SK-N-SH (cell line): Measurements from ENCODE around the gene EIF1. TPM values are rescaled to one million over a fixed set of nuclear protein-coding genes. Genes with fewer than 3 reads are reported as not detected.

Experiments
- CTCF ChIA-PET: fragments of 300-600, 350-600 bp; formaldehyde crosslinking; extraction: SDS; loops from one replicate; lab custom pipeline; 2021; lab: Yijun Ruan, JAX
- POLR2A ChIA-PET: fragments of 350-600 bp; sonication (Branson Sonifier 250); formaldehyde crosslinking; extraction: SDS; loops from one replicate; lab custom pipeline; 2020; ENCODE audit warnings: antibody characterized with exemption, inconsistent platforms; lab: Yijun Ruan, JAX
- DNase-seq: peaks from one replicate; pipeline ENCODE4 v3.0.0; 2012
- H2AFZ ChIP-seq: fragments of 200-600 bp; sonication (generic); 2 replicates; pipeline ENCODE4 v1.8.1; 2016; ENCODE audit warnings: antibody characterized with exemption, mild to moderate bottlenecking, low read depth
- H3F3A ChIP-seq: fragments of 200-600 bp; sonication (generic); replicated peaks from 2 replicates; pipeline ENCODE3; 2016; ENCODE audit warnings: antibody characterized with exemption, mild to moderate bottlenecking; ENCODE audit not compliant: insufficient read depth
- H3K27ac ChIP-seq, 2 experiments: fragments of 200-500 bp in 1 of 2; fragments of 200-600 bp in 1 of 2; sonication (Bioruptor generic) in 1 of 2; sonication (generic), shearing (Covaris generic) in 1 of 2; 2 replicates each; pipeline versions ENCODE4 v1.5.1 to v1.6.1; 2014 to 2016; ENCODE audit warnings: low read depth in 2 of 2, inconsistent platforms in 1 of 2, low read length in 1 of 2, mild to moderate bottlenecking in 1 of 2, mixed read lengths in 1 of 2
- H3K27me3 ChIP-seq: fragments of 200-600 bp; sonication (generic), shearing (Covaris generic); 2 replicates; pipeline ENCODE4 v1.6.1; 2016; ENCODE audit warnings: mixed run types; ENCODE audit not compliant: insufficient read depth
- H3K36me3 ChIP-seq, 2 experiments: fragments of 200-500 bp in 1 of 2; fragments of 200-600 bp in 1 of 2; sonication (Bioruptor generic) in 1 of 2; sonication (generic) in 1 of 2; replicated peaks in 1 of 2; 2 replicates each; pipeline versions ENCODE3 to v1.5.1; 2014 to 2016; ENCODE audit warnings: low read length in 1 of 2, mild to moderate bottlenecking in 1 of 2; ENCODE audit not compliant: insufficient read depth in 2 of 2, control insufficient read depth in 1 of 2
- H3K4me1 ChIP-seq, 2 experiments: fragments of 200-500 bp in 1 of 2; fragments of 200-600 bp in 1 of 2; sonication (Bioruptor generic) in 1 of 2; sonication (generic), shearing (Covaris generic) in 1 of 2; 2 replicates each; pipeline versions ENCODE4 v1.5.1 to v1.6.1; 2014 to 2016; ENCODE audit warnings: low read depth in 1 of 2, low read length in 1 of 2, mixed run types in 1 of 2; ENCODE audit not compliant: insufficient read depth in 2 of 2, control insufficient read depth in 1 of 2
- H3K4me2 ChIP-seq: fragments of 200-600 bp; sonication (generic), shearing (Covaris generic); 2 replicates; pipeline ENCODE4 v1.6.1; 2017; ENCODE audit warnings: mixed run types
- H3K4me3 ChIP-seq, 2 experiments: fragments of 200-500 bp in 1 of 2; fragments of 200-600 bp in 1 of 2; sonication (Bioruptor generic) in 1 of 2; sonication (generic), shearing (Covaris generic) in 1 of 2; 2 replicates each; pipeline versions ENCODE4 v1.5.1 to v1.8.1; 2014 to 2016; ENCODE audit warnings: low read depth in 2 of 2, inconsistent platforms in 1 of 2, low read length in 1 of 2, mild to moderate bottlenecking in 1 of 2, mixed read lengths in 1 of 2, moderate library complexity in 1 of 2
- H3K79me2 ChIP-seq: fragments of 200-600 bp; sonication (generic); 2 replicates; pipeline ENCODE4 v1.8.1; 2017; ENCODE audit warnings: mild to moderate bottlenecking; ENCODE audit not compliant: insufficient read depth
- H3K9ac ChIP-seq: fragments of 200-600 bp; sonication (generic); 2 replicates; pipeline ENCODE4 v1.6.1; 2017; ENCODE audit warnings: mixed run types
- H3K9me2 ChIP-seq: fragments of 200-600 bp; sonication (generic); 2 replicates; pipeline ENCODE4 v1.6.1; 2017; ENCODE audit warnings: mixed run types
- H3K9me3 ChIP-seq: fragments of 200-600 bp; sonication (generic); 2 replicates; pipeline ENCODE4 v1.6.1; 2017; ENCODE audit warnings: mixed run types, mild to moderate bottlenecking, moderate library complexity
- H4K20me1 ChIP-seq: fragments of 200-600 bp; sonication (generic); 2 replicates; pipeline ENCODE4 v1.6.1; 2017; ENCODE audit warnings: mild to moderate bottlenecking, mixed run types; ENCODE audit not compliant: insufficient read depth
- CHD2 ChIP-seq: fragments of 150-350 bp; IDR thresholded peaks from 2 replicates; pipeline ENCODE4 v1.6.1; 2018; ENCODE audit warnings: low read length; ENCODE audit not compliant: partially characterized antibody
- ELF1 ChIP-seq: IDR thresholded peaks from 2 replicates; pipeline ENCODE4 v1.4.0; 2012
- FOXJ3 ChIP-seq: sonication (generic); formaldehyde crosslinking; IDR thresholded peaks from 2 replicates; pipeline ENCODE4 v1.5.1; 2020; ENCODE audit warnings: mild to moderate bottlenecking, missing genetic modification reagents
- JUND ChIP-seq: IDR thresholded peaks from 2 replicates; pipeline ENCODE4 v1.4.0; 2012
- MEF2A ChIP-seq: IDR thresholded peaks from 2 replicates; pipeline ENCODE4 v1.4.0; 2012; ENCODE audit warnings: low read depth, borderline replicate concordance
- NFIC ChIP-seq: IDR thresholded peaks from 2 replicates; pipeline ENCODE4 v1.4.0; 2012; ENCODE audit warnings: borderline replicate concordance
- NRF1 ChIP-seq: IDR thresholded peaks from 2 replicates; pipeline ENCODE4 v1.6.1; 2012; ENCODE audit warnings: low read depth, mild to moderate bottlenecking, low read length
- RAD21 ChIP-seq: IDR thresholded peaks from 2 replicates; pipeline ENCODE4 v1.6.1; 2012; ENCODE audit warnings: mild to moderate bottlenecking, low read length
- SMC3 ChIP-seq: IDR thresholded peaks from 2 replicates; pipeline ENCODE4 v1.6.1; 2012; ENCODE audit warnings: low read depth, low read length, improper control_type of control experiment
- WGBS: methylation state at CpG from one replicate; pipeline ENCODE4 v1.1.6; 2017; ENCODE audit warnings: low lambda C conversion rate; 5-methylcytosine and 5-hydroxymethylcytosine counted together
- polyA plus RNA-seq, 3 experiments: library from polyadenylated mRNA; depleted of rRNA; stranded (reverse); fragments of >200 nt; gene quantifications; 2 replicates each; pipeline ENCODE4 v1.2.3, GENCODE V29; 2012
- TF ChIP-seq, protein P1 (sequence below): IDR thresholded peaks from 2 replicates; pipeline ENCODE4; 2012
- TF ChIP-seq, protein P2 (sequence below): fragments of 150-350 bp; IDR thresholded peaks from 2 replicates; pipeline ENCODE4 v1.6.1; 2017; ENCODE audit warnings: antibody characterized with exemption, low read length, low read depth, borderline replicate concordance
- TF ChIP-seq, protein P3 (sequence below): IDR thresholded peaks from 2 replicates; pipeline ENCODE4 v1.4.0; 2012; ENCODE audit warnings: low read depth
- TF ChIP-seq, protein P4 (sequence below): IDR thresholded peaks from 2 replicates; pipeline ENCODE4 v1.6.1; 2012; ENCODE audit warnings: mild to moderate bottlenecking, low read depth, low read length, moderate library complexity

EIF1 gene
- polyA plus RNA-seq, 1 of the 3 experiments (the other 2 are of a cell fraction), result 300 TPM

DNA sequence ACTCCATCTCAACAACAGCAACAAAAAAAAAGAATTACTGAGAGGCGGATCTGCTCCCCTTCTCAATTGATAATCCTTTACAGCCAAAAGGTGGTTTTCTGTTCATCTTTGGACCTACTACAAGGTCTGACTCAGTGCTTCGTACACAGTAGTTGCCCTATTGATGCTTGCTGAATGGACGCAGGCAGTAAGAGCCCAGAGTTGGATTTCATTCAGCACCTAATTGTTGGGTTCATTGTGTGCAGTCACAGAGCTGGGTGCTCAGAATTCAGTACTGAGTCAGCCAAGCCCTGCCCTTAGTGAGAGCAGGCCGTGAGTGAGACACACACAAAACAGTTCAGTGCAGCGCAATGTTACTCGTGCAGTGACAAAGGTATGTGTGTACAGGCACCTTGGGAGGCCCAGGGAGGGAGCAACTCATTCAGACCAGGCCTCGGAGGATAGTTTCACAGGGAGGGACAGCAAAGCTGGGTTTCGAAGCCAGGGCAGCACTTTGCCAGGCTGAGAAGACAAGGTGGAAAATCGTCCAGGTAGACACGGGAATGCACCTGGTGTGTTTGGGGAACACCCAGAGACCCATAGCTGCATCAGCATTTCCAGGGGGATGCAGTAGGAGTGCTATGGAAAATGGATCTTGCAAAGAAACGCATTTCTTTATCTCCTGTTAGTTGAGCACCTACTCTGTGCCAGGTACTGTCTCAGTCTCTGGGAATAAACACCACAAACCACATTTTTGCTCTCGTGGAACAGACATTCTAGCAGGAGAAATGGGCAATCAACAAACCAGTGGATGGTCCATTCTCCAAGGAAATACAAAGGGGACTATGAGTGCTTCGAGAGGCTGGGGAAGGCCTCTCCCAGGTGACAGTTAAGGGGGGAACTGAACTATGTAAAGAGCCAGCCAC is 46.2 kb upstream of the EIF1 start:
- no peak for DNase-seq
- no peak overlapping the region for H3K9ac ChIP-seq
- H3K4me2 ChIP-seq, result no peak overlapping the region
- no peak for TF ChIP-seq FOXJ3 (CRISPR knock-in tag)
- no peak for TF ChIP-seq JUND
- TF ChIP-seq, protein P1, sequence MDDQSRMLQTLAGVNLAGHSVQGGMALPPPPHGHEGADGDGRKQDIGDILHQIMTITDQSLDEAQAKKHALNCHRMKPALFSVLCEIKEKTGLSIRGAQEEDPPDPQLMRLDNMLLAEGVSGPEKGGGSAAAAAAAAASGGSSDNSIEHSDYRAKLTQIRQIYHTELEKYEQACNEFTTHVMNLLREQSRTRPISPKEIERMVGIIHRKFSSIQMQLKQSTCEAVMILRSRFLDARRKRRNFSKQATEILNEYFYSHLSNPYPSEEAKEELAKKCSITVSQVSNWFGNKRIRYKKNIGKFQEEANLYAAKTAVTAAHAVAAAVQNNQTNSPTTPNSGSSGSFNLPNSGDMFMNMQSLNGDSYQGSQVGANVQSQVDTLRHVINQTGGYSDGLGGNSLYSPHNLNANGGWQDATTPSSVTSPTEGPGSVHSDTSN, result no peak
- no peak for TF ChIP-seq SMC3
- TF ChIP-seq, protein P2, sequence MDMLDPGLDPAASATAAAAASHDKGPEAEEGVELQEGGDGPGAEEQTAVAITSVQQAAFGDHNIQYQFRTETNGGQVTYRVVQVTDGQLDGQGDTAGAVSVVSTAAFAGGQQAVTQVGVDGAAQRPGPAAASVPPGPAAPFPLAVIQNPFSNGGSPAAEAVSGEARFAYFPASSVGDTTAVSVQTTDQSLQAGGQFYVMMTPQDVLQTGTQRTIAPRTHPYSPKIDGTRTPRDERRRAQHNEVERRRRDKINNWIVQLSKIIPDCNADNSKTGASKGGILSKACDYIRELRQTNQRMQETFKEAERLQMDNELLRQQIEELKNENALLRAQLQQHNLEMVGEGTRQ, result no peak
- TF ChIP-seq ELF1, result no peak
- TF ChIP-seq, protein P3, sequence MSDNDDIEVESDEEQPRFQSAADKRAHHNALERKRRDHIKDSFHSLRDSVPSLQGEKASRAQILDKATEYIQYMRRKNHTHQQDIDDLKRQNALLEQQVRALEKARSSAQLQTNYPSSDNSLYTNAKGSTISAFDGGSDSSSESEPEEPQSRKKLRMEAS, result no peak
- TF ChIP-seq CHD2, result no peak
- TF ChIP-seq, protein P4, sequence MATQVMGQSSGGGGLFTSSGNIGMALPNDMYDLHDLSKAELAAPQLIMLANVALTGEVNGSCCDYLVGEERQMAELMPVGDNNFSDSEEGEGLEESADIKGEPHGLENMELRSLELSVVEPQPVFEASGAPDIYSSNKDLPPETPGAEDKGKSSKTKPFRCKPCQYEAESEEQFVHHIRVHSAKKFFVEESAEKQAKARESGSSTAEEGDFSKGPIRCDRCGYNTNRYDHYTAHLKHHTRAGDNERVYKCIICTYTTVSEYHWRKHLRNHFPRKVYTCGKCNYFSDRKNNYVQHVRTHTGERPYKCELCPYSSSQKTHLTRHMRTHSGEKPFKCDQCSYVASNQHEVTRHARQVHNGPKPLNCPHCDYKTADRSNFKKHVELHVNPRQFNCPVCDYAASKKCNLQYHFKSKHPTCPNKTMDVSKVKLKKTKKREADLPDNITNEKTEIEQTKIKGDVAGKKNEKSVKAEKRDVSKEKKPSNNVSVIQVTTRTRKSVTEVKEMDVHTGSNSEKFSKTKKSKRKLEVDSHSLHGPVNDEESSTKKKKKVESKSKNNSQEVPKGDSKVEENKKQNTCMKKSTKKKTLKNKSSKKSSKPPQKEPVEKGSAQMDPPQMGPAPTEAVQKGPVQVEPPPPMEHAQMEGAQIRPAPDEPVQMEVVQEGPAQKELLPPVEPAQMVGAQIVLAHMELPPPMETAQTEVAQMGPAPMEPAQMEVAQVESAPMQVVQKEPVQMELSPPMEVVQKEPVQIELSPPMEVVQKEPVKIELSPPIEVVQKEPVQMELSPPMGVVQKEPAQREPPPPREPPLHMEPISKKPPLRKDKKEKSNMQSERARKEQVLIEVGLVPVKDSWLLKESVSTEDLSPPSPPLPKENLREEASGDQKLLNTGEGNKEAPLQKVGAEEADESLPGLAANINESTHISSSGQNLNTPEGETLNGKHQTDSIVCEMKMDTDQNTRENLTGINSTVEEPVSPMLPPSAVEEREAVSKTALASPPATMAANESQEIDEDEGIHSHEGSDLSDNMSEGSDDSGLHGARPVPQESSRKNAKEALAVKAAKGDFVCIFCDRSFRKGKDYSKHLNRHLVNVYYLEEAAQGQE, result no peak
- no peak for TF ChIP-seq RAD21
- TF ChIP-seq NRF1, result no peak
- no peak for TF ChIP-seq MEF2A
- TF ChIP-seq NFIC, result no peak
- H2AFZ ChIP-seq, result no peak overlapping the region
- no peaks in the 10 kb centered on the region for H3F3A ChIP-seq
- no peaks in the 10 kb centered on the region for H3K9me3 ChIP-seq
- H4K20me1 ChIP-seq, result no peaks in the 10 kb centered on the region
- peaks cover 0 to 6% of the 10 kb centered on the region in 2 experiments; a peak in 1 of 4 replicates for H3K4me1 ChIP-seq
- H3K27ac ChIP-seq, result no peak overlapping the region
- H3K4me3 ChIP-seq, result no peak overlapping the region
- H3K36me3 ChIP-seq, result no peaks in the 10 kb centered on the region
- no peaks in the 10 kb centered on the region for H3K27me3 ChIP-seq
- WGBS, result 71% methylated on average over 13 of the region's 13 CpGs
- no peaks in the 10 kb centered on the region for H3K79me2 ChIP-seq
- CTCF ChIA-PET, result interaction anchor here (15.9 to 20.6 kb wide), 2 partner anchors 22 to 92 kb away, joined by 516 to 646 read pairs; no protein-coding TSS in a partner anchor
- POLR2A ChIA-PET, result no interaction called here
- H3K9me2 ChIP-seq, result no peaks in the 10 kb centered on the region
